PC-9 (cell line): ENCODE data around the gene TAL1. TPM values are rescaled to one million over a fixed set of nuclear protein-coding genes. Genes with fewer than 3 reads are reported as not detected.
"Not testable (repeated sequence)": the region's sequence is repeated elsewhere in the genome, so short reads cannot be mapped to it uniquely, and the experiment has no call there.

Experiments
- BruUV-seq: library from RNA; stranded (reverse); fragments of 400-500 nt; replicated peaks from 2 replicates; lab custom pipeline; 2021; lab: Mats Ljungman, UMichigan
- CTCF ChIA-PET: fragments of 300-600 bp; sonication (Branson Sonifier 250); formaldehyde crosslinking; loops from one replicate; lab custom pipeline; 2022; ENCODE audit warnings: antibody characterized with exemption; lab: Charles Lee
- POLR2A ChIA-PET: fragments of 300-600 bp; sonication (Branson Sonifier 250); formaldehyde crosslinking; loops from one replicate; lab custom pipeline; 2022; ENCODE audit warnings: antibody characterized with exemption; ENCODE audit not compliant: unreplicated experiment; lab: Charles Lee
- DNase-seq, 2 experiments: peaks; one replicate each; pipeline versions ENCODE4 v3.0.0 to v3.0.0-alpha.2; 2015 to 2022; ENCODE audit warnings: mixed read lengths in 1 of 2
- H2AFZ ChIP-seq: fragments of 200-600 bp; sonication (generic); 2 replicates; pipeline ENCODE4 v1.8.1; 2017; ENCODE audit warnings: antibody characterized with exemption
- H3F3A ChIP-seq: fragments of 200-600 bp; sonication (generic); 2 replicates; pipeline ENCODE4 v1.8.1; 2017; ENCODE audit warnings: antibody characterized with exemption, mild to moderate bottlenecking, low read depth; ENCODE audit not compliant: insufficient read depth
- H3K27ac ChIP-seq: fragments of 200-600 bp; sonication (generic); 2 replicates; pipeline ENCODE4 v1.6.1; 2016; ENCODE audit warnings: mixed run types
- H3K27me3 ChIP-seq: fragments of 200-600 bp; sonication (generic); 2 replicates; pipeline ENCODE4 v1.6.1; 2016; ENCODE audit warnings: low read depth, mixed run types; ENCODE audit not compliant: insufficient read depth
- H3K36me3 ChIP-seq: fragments of 200-600 bp; sonication (generic); 2 replicates; pipeline ENCODE4 v1.6.1; 2016; ENCODE audit warnings: low read depth, mixed run types
- H3K4me1 ChIP-seq: fragments of 200-600 bp; sonication (generic); replicated peaks from 2 replicates; pipeline ENCODE4 v1.6.1; 2016; ENCODE audit warnings: mixed run types; ENCODE audit not compliant: insufficient read depth
- H3K4me2 ChIP-seq: fragments of 200-600 bp; sonication (generic); 2 replicates; pipeline ENCODE4 v1.6.1; 2017; ENCODE audit warnings: mixed run types
- H3K4me3 ChIP-seq: fragments of 200-600 bp; sonication (generic); 2 replicates; pipeline ENCODE4 v1.6.1; 2016; ENCODE audit warnings: mixed run types
- H3K79me2 ChIP-seq: fragments of 200-600 bp; sonication (generic); 2 replicates; pipeline ENCODE4 v1.6.1; 2017; ENCODE audit warnings: low read depth, mixed run types
- H3K9me2 ChIP-seq: fragments of 200-600 bp; sonication (generic); 2 replicates; pipeline ENCODE4 v1.8.1; 2017; ENCODE audit warnings: mild to moderate bottlenecking; ENCODE audit not compliant: insufficient read depth
- H3K9me3 ChIP-seq: fragments of 200-600 bp; sonication (generic); 2 replicates; pipeline ENCODE4 v1.8.1; 2016; ENCODE audit warnings: low read depth; ENCODE audit not compliant: insufficient read depth
- H4K20me1 ChIP-seq: fragments of 200-600 bp; sonication (generic); 2 replicates; pipeline ENCODE4 v1.8.1; 2017; ENCODE audit not compliant: insufficient read depth
- CTCF ChIP-seq: fragments of 200-600 bp; sonication (generic); conservative IDR thresholded peaks from 2 replicates; pipeline ENCODE4 v1.6.1; 2017; ENCODE audit warnings: mixed run types, antibody characterized with exemption, mild to moderate bottlenecking, moderate library complexity
- EZH2 ChIP-seq: fragments of 200-600 bp; sonication (generic); IDR thresholded peaks from 2 replicates; pipeline ENCODE4 v1.8.0; 2017; ENCODE audit warnings: antibody characterized with exemption, low read depth
- intact Hi-C: fragments of 100-400 bp; cut with micrococcal nuclease; formaldehyde crosslinking; loops from one replicate; pipeline ENCODE4 v1.10.0; 2022; ENCODE audit not compliant: unreplicated experiment
- total RNA-seq: library from RNA; stranded (reverse); gene quantifications from 2 replicates; pipeline ENCODE4 v1.2.3, GENCODE V29; 2021

Gene TAL1
- total RNA-seq, 1 experiment from 2014 or later, result not detected

DNA sequence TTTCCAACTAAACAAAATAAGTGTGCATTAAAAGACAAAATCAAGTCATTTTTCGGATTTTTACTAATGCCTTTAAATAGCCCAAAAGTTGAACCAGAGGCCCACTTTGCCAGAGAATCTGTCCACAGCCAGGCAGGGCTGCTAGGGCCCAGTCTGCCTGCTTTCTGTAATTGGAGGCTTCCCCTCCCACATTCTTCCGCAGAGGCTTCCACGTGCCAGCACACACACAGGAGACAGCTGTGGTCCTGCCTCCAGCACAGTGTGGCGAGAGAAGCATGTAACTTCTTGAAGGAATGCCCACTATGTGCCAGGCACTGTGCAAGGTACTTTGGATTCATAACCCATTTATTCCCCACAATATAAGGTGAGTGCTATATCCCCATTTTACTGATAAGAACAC is 30.8 kb downstream of the TAL1 start:
- no peak overlapping the region for H3K4me2 ChIP-seq
- no peak for DNase-seq
- no peaks in the 10 kb centered on the region for H4K20me1 ChIP-seq
- CTCF ChIA-PET, result no interaction called here
- H3K27ac ChIP-seq, result no peak overlapping the region
- H3K9me3 ChIP-seq, result no peaks in the 10 kb centered on the region
- no peaks in the 10 kb centered on the region for H3K79me2 ChIP-seq
- H3K27me3 ChIP-seq, result 0 out of 2 replicates have a peak, but pooled peaks cover 12% of the 10 kb centered on the region
- BruUV-seq, result no TSS peak
- POLR2A ChIA-PET, result no interaction called here
- intact Hi-C loops, result no loop called here
- H3K4me3 ChIP-seq, result no peak overlapping the region
- no peaks in the 10 kb centered on the region for H3F3A ChIP-seq
- H3K36me3 ChIP-seq, result no peaks in the 10 kb centered on the region
- no peak overlapping the region for H2AFZ ChIP-seq
- TF ChIP-seq EZH2, result no peak
- no peak for TF ChIP-seq CTCF
- no peaks in the 10 kb centered on the region for H3K9me2 ChIP-seq
- H3K4me1 ChIP-seq, result no peaks in the 10 kb centered on the region

DNA sequence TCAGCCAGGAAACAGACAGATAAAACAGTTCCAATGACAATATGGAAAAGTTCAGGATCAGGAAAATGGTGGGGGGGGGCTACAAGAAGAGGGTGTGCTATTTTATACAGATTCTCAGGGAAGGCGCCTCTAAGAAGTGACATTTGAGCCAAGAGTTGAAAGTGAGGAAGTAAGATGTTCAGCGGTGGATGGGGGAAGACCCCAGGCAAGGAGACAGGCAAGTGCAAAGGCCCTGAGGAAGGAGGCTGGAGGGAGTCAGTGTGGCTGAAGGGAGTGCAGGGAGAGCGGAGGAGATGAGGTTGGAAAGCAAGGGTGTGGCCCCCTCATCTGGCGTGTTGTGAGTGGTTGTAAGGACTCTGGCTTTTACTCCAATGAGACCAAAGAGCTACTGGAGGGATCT is 33.8 kb downstream of the TAL1 start:
- DNase-seq, result no peak
- no TSS peak for BruUV-seq
- Histone ChIP-seq H4K20me1 (no peaks in the 10 kb centered on the region), H3K4me3 (no peak overlapping the region), H3K27ac (no peak overlapping the region), H3K4me2 (no peak overlapping the region), H3K27me3 (0 out of 2 replicates have a peak, but pooled peaks cover 12% of the 10 kb centered on the region), H3K9me2 (no peaks in the 10 kb centered on the region), H3K9me3 (no peaks in the 10 kb centered on the region), H2AFZ (no peak overlapping the region), H3K79me2 (no peaks in the 10 kb centered on the region), H3K4me1 (no peaks in the 10 kb centered on the region), H3F3A (no peaks in the 10 kb centered on the region), H3K36me3 (no peaks in the 10 kb centered on the region)
- intact Hi-C loops, result no loop called here
- POLR2A ChIA-PET, result no interaction called here
- CTCF ChIA-PET, result no interaction called here
- TF ChIP-seq CTCF, result no peak
- TF ChIP-seq EZH2, result no peak

GRCh38 chr1:47196622-47197021 is 35.4 kb downstream of the TAL1 start:
- no peaks in the 10 kb centered on the region for H3K4me1 ChIP-seq
- no peak overlapping the region for H2AFZ ChIP-seq
- H3K27me3 ChIP-seq, result 0 out of 2 replicates have a peak, but pooled peaks cover 12% of the 10 kb centered on the region
- BruUV-seq, result no TSS peak
- no peaks in the 10 kb centered on the region for H3F3A ChIP-seq
- H3K4me2 ChIP-seq, result no peak overlapping the region
- no peaks in the 10 kb centered on the region for H3K79me2 ChIP-seq
- H3K36me3 ChIP-seq, result no peaks in the 10 kb centered on the region
- no peaks in the 10 kb centered on the region for H3K9me2 ChIP-seq
- POLR2A ChIA-PET, result no interaction called here
- no peak overlapping the region for H3K4me3 ChIP-seq
- H3K27ac ChIP-seq, result no peak overlapping the region
- no peak for TF ChIP-seq EZH2
- TF ChIP-seq CTCF, result no peak
- CTCF ChIA-PET, result interaction anchor here (0.6 kb wide), 2 partner anchors 14 to 190 kb away, joined by 3 to 4 read pairs; no protein-coding TSS in a partner anchor
- H3K9me3 ChIP-seq, result no peaks in the 10 kb centered on the region
- DNase-seq, result no peak
- intact Hi-C loops, result no loop called here
- H4K20me1 ChIP-seq, result no peaks in the 10 kb centered on the region

DNA sequence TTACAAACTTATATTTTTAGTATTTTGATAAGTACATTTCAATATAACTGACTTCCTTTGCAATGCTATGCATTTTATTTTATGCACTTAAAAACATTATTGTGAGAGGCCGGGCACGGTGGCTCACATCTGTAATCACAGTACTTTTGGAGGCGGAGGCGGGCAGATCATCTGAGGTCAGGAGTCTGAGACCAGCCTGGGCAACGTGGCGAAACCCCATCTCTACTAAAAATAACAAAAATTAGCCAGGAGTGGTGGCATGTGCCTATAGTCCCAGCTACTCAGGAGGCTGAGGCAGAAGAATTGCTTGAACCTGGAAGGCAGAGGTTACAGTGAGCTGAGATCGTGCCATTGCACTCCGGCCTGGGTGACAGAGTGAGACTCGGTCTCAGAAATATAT is 36.0 kb downstream of the TAL1 start:
- H3K4me1 ChIP-seq, H3K4me3 ChIP-seq, H3K79me2 ChIP-seq, BruUV-seq, H3K9me2 ChIP-seq, DNase-seq, POLR2A ChIA-PET, H4K20me1 ChIP-seq, H3K27ac ChIP-seq, H3K36me3 ChIP-seq, H3K9me3 ChIP-seq, H3K4me2 ChIP-seq, intact Hi-C loops, H3F3A ChIP-seq, H2AFZ ChIP-seq: not testable (repeated sequence)
- CTCF ChIA-PET, result interaction anchor here (0.6 kb wide), 1 partner anchor 191 kb away, joined by 4 read pairs; no protein-coding TSS in a partner anchor
- 0 out of 2 replicates have a peak, but pooled peaks cover 12% of the 10 kb centered on the region for H3K27me3 ChIP-seq
